ENCODE data around the gene GFPT1.

DNA sequence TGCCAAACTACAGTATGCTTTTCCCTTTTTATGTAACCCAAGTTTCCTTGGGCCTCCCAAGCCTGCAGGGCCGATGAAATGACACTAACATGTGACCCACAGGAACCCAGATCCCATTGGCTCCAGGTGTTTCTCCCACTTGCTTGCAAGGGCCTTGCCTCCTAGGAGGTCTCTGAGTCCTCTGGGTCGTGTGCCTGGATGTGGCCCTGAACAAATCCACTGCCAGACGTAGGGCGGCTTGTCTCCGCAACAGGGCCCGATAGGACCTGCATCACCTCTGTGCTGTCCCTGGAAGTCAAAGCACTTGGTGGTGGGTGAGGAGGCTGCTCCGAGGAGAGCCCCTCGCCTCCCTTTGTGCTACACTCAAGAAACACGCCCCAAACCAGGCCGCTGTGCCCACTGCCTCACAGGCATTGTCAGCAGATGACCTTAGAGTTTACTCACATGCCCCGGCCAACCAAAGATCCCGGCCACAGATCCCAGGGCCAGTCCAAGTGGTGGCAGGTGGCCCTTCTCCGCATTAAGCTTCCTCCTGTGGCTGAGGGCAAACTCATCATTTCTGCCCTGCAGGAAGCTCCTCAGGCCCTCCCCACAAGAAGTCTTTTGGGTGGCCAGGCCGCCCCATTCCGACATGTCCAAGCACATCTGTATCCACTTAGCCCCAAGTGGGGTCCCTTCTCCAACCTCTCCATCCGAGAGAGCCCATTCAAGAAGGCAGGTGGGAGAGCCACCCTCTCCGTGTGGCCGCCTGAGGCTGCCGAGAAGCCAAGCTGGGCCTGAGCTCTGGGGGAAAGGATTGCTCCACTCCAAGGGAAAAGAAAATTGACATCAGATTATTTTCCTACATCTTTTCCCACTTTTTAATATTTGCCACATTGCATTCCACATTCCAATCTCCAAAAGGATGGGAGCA, 76.7 kb downstream of the GFPT1 start:
- no peak for TF ChIP-seq POLR2A (IDR thresholded peaks at IDR 0.05)
- TF ChIP-seq EP300 (IDR thresholded peaks at IDR 0.05) = no peak
- TF ChIP-seq, protein P1, sequence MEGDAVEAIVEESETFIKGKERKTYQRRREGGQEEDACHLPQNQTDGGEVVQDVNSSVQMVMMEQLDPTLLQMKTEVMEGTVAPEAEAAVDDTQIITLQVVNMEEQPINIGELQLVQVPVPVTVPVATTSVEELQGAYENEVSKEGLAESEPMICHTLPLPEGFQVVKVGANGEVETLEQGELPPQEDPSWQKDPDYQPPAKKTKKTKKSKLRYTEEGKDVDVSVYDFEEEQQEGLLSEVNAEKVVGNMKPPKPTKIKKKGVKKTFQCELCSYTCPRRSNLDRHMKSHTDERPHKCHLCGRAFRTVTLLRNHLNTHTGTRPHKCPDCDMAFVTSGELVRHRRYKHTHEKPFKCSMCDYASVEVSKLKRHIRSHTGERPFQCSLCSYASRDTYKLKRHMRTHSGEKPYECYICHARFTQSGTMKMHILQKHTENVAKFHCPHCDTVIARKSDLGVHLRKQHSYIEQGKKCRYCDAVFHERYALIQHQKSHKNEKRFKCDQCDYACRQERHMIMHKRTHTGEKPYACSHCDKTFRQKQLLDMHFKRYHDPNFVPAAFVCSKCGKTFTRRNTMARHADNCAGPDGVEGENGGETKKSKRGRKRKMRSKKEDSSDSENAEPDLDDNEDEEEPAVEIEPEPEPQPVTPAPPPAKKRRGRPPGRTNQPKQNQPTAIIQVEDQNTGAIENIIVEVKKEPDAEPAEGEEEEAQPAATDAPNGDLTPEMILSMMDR (IDR thresholded peaks at IDR 0.05) = no peak

All from ovary (tissue), 3 donors.